OCI-LY7 (cell line): Measurements from ENCODE around the gene WNT2B. TPM values are rescaled to one million over a fixed set of nuclear protein-coding genes. Genes with fewer than 3 reads are reported as not detected.

Source experiments
- BruUV-seq: library from RNA; stranded (reverse); fragments of 400-500 nt; replicated peaks from 2 replicates; lab custom pipeline; 2021; lab: Mats Ljungman, UMichigan
- CTCF ChIA-PET: fragments of 300-600 bp; sonication (Branson Sonifier 250); formaldehyde crosslinking; loops from one replicate; lab custom pipeline; 2022; ENCODE audit warnings: antibody characterized with exemption; ENCODE audit not compliant: unreplicated experiment; lab: Charles Lee
- POLR2A ChIA-PET: fragments of 300-600 bp; sonication (Branson Sonifier 250); formaldehyde crosslinking; loops from one replicate; lab custom pipeline; 2022; ENCODE audit warnings: antibody characterized with exemption; lab: Charles Lee
- DNase-seq: peaks from one replicate; pipeline ENCODE4 v3.0.0-alpha.2; 2015; ENCODE audit warnings: low spot score
- H2AFZ ChIP-seq: fragments of 200-600 bp; sonication (generic), shearing (Covaris generic); 2 replicates; pipeline ENCODE4 v1.6.1; 2014; ENCODE audit warnings: mild to moderate bottlenecking, antibody characterized with exemption, low read length, moderate library complexity
- H3K27ac ChIP-seq: fragments of 200-600 bp; sonication (generic); 2 replicates; pipeline ENCODE4 v1.5.1; 2014; ENCODE audit warnings: mixed run types, low read depth, mild to moderate bottlenecking, moderate library complexity, low read length, inconsistent platforms; ENCODE audit not compliant: poor library complexity, severe bottlenecking
- H3K36me3 ChIP-seq: fragments of 200-600 bp; sonication (generic); 2 replicates; pipeline ENCODE4 v1.6.1; 2014; ENCODE audit warnings: mild to moderate bottlenecking, antibody characterized with exemption, low read length, moderate library complexity, mixed read lengths; ENCODE audit not compliant: insufficient read depth
- H3K4me1 ChIP-seq: fragments of 200-600 bp; sonication (generic); 2 replicates; pipeline ENCODE4 v1.5.1; 2014; ENCODE audit warnings: mild to moderate bottlenecking, low read length; ENCODE audit not compliant: insufficient read depth, poor library complexity, severe bottlenecking
- H3K4me2 ChIP-seq: fragments of 200-600 bp; sonication (generic); 2 replicates; pipeline ENCODE4 v1.6.1; 2014; ENCODE audit warnings: mild to moderate bottlenecking, low read length
- H3K4me3 ChIP-seq: fragments of 200-600 bp; sonication (generic); 2 replicates; pipeline ENCODE4 v1.5.1; 2014; ENCODE audit warnings: mild to moderate bottlenecking, low read depth, low read length; ENCODE audit not compliant: poor library complexity, severe bottlenecking
- H3K79me2 ChIP-seq: fragments of 200-600 bp; sonication (generic); 2 replicates; pipeline ENCODE4 v1.6.1; 2016; ENCODE audit warnings: low read depth, mild to moderate bottlenecking, low read length, moderate library complexity, mixed read lengths; ENCODE audit not compliant: insufficient read depth
- H3K9me2 ChIP-seq: fragments of 200-600 bp; sonication (generic); 2 replicates; pipeline ENCODE4 v1.6.1; 2016; ENCODE audit warnings: mild to moderate bottlenecking, low read length, mixed read lengths; ENCODE audit not compliant: insufficient read depth
- H3K9me3 ChIP-seq: fragments of 200-600 bp; sonication (generic); 2 replicates; pipeline ENCODE4 v1.6.1; 2014; ENCODE audit warnings: mild to moderate bottlenecking, mixed run types, low read length, mixed read lengths
- H4K20me1 ChIP-seq: fragments of 200-600 bp; sonication (generic); 2 replicates; pipeline ENCODE4 v1.6.1; 2014; ENCODE audit warnings: mild to moderate bottlenecking, antibody characterized with exemption, low read length, moderate library complexity, mixed read lengths; ENCODE audit not compliant: insufficient read depth
- EZH2phosphoT487 ChIP-seq: fragments of 200-600 bp; sonication (generic); IDR thresholded peaks from 2 replicates; pipeline ENCODE4 v1.6.1; 2018; ENCODE audit warnings: low read depth, borderline replicate concordance, mild to moderate bottlenecking, mixed run types, antibody characterized with exemption, low read length, moderate library complexity, mixed read lengths
- intact Hi-C: fragments of 100-400 bp; cut with micrococcal nuclease; formaldehyde crosslinking; loops from one replicate; pipeline ENCODE4 v1.10.0; 2022; ENCODE audit not compliant: unreplicated experiment
- total RNA-seq, 2 experiments: library from RNA; depleted of rRNA in 1 of 2; stranded (reverse); fragments of >200 nt in 1 of 2; shearing (Covaris generic) in 1 of 2; gene quantifications; 2 replicates each; pipeline ENCODE4 v1.2.3, GENCODE V29; 2014 to 2022
- TF ChIP-seq, protein P1 (sequence below): fragments of 200-600 bp; sonication (generic); conservative IDR thresholded peaks from 2 replicates; pipeline ENCODE4 v1.5.1; 2014; ENCODE audit warnings: mild to moderate bottlenecking, antibody characterized with exemption, low read length, moderate library complexity, mixed read lengths

The WNT2B gene
- total RNA-seq, 2 experiments from 2014 or later = 0.32 to 0.91 TPM

DNA sequence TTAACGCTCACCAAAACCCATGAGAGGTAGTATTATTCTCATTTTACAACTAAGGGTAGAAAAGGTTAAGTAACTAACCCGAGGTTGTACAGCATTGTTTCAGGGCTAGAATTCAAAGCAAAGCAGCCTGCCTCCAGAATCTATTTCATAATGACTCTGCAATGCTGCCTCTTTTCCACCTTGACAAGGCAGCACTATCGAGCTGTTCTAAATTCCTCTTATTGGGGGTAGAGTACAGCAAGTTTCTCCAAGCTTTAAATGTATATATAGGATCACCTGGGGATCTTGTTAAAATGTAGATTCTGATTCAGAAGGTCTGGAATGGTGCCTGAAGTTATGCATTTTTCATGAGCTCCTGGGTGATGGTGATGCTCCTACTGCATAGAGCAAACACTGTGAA lies 30.1 kb downstream of the WNT2B start:
- no peak overlapping the region for H3K4me2 ChIP-seq
- H3K9me3 ChIP-seq = no peaks in the 10 kb centered on the region
- TF ChIP-seq EZH2phosphoT487 = no peak
- TF ChIP-seq, protein P1, sequence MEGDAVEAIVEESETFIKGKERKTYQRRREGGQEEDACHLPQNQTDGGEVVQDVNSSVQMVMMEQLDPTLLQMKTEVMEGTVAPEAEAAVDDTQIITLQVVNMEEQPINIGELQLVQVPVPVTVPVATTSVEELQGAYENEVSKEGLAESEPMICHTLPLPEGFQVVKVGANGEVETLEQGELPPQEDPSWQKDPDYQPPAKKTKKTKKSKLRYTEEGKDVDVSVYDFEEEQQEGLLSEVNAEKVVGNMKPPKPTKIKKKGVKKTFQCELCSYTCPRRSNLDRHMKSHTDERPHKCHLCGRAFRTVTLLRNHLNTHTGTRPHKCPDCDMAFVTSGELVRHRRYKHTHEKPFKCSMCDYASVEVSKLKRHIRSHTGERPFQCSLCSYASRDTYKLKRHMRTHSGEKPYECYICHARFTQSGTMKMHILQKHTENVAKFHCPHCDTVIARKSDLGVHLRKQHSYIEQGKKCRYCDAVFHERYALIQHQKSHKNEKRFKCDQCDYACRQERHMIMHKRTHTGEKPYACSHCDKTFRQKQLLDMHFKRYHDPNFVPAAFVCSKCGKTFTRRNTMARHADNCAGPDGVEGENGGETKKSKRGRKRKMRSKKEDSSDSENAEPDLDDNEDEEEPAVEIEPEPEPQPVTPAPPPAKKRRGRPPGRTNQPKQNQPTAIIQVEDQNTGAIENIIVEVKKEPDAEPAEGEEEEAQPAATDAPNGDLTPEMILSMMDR = no peak
- DNase-seq = no peak
- no peaks in the 10 kb centered on the region for H3K4me1 ChIP-seq
- no peaks in the 10 kb centered on the region for H3K36me3 ChIP-seq
- H3K27ac ChIP-seq = no peak overlapping the region
- H3K79me2 ChIP-seq = no peaks in the 10 kb centered on the region
- ChIA-PET POLR2A (interaction anchor here (0.6 kb wide), 1 partner anchor 10 kb away, joined by 3 read pairs; no protein-coding TSS in a partner anchor), CTCF (no interaction called here)
- BruUV-seq = no TSS peak
- no peaks in the 10 kb centered on the region for H3K9me2 ChIP-seq
- H4K20me1 ChIP-seq = no peaks in the 10 kb centered on the region
- H2AFZ ChIP-seq = no peak overlapping the region
- intact Hi-C loops = no loop called here
- H3K4me3 ChIP-seq = no peak overlapping the region

DNA sequence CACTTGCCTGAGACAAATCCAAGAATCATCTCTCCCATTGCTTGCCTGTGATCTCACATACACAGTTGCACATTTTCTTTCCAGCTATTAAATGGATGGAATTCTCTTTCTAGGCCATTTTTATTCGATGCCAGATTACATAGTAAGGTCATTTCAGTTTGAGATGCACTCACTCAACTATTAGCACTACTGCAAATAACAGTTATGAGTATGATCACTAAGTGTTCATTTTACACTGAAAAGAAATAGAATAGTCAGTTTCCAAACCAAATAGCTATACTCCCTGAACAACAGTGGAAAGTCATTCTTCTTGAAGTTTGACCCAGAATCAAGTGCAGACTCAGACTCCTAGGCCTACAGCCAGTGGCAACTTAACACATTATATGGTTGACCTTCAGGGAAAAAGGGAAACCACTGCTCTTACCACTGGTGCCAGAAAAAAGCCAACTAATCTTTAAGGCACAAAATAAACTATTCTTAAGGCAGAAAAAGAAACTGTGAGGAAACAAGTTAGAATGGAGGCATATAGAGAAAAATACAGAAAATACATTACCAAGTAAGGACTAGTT lies 31.5 kb downstream of the WNT2B start:
- intact Hi-C loops = no loop called here
- Histone ChIP-seq H2AFZ (no peak overlapping the region), H3K9me2 (no peaks in the 10 kb centered on the region), H3K9me3 (no peaks in the 10 kb centered on the region), H3K4me3 (no peak overlapping the region), H3K27ac (no peak overlapping the region), H3K79me2 (no peaks in the 10 kb centered on the region), H3K4me1 (no peaks in the 10 kb centered on the region), H4K20me1 (no peaks in the 10 kb centered on the region), H3K4me2 (no peak overlapping the region), H3K36me3 (no peaks in the 10 kb centered on the region)
- BruUV-seq = no TSS peak
- TF ChIP-seq, protein P1 = no peak
- TF ChIP-seq EZH2phosphoT487 = no peak
- POLR2A ChIA-PET = interaction anchor here (0.9 to 1.7 kb wide), 2 partner anchors 10 to 89 kb away, joined by 6 read pairs; no protein-coding TSS in a partner anchor
- no peak for DNase-seq
- CTCF ChIA-PET = no interaction called here

DNA sequence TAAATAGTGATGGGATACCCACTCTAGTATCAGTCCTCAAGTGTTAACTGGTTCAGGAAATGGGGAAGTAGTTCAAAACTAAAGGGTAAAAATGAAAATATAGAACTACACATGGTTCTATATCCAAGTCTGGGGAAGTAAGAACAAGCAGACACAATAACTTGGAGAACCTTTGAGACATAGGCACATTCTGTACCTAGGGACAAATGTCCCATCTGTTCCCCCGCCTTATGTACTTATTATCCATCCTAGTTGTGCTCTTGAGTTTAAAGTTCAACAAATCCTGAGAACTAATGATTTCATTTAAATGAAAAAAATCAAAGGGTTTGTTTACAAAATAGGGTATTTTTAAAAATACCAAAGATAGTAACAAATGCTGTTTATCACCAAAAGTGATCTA lies 32.5 kb downstream of the WNT2B start:
- Histone ChIP-seq H2AFZ (no peak overlapping the region), H3K9me2 (no peaks in the 10 kb centered on the region), H3K4me2 (no peak overlapping the region), H4K20me1 (no peaks in the 10 kb centered on the region), H3K36me3 (no peaks in the 10 kb centered on the region), H3K79me2 (no peaks in the 10 kb centered on the region), H3K4me3 (no peak overlapping the region), H3K9me3 (no peaks in the 10 kb centered on the region), H3K4me1 (no peaks in the 10 kb centered on the region), H3K27ac (no peak overlapping the region)
- no peak for TF ChIP-seq EZH2phosphoT487
- TF ChIP-seq, protein P1 = no peak
- CTCF ChIA-PET = no interaction called here
- DNase-seq = no peak
- POLR2A ChIA-PET = interaction anchor here (0.6 to 1.3 kb wide), 3 partner anchors 37 to 111 kb away, joined by 3 to 7 read pairs (median 3); no protein-coding TSS in a partner anchor
- BruUV-seq = no TSS peak
- intact Hi-C loops = no loop called here
